Measurements from ENCODE around the gene CAB39.

CAB39 gene

DNA sequence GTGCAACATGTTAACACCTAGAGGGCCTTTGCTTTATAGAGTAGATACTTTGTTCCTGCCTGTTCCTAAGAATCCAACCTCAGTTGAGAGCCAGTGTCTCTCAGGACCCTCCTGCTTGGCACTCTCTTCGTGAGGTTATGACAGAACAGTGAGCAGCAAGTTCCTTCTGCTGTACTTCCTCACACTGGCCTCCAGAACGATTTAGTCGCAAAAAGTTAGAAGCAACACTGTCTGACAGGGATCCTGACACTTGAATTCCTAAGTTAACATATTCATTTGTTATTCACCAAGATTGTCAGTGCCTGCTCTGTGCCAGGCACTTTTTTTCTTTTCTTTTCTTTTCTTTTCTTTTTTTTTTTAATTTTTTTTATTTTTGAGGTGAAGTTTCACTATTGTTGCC lies 95.1 kb downstream of the CAB39 start:
- DNase-seq, result no peak
- TF ChIP-seq POLR2A (IDR thresholded peaks at IDR 0.05; ENCODE audit: low read length), result no peak
- TF ChIP-seq GATA1 (IDR thresholded peaks at IDR 0.05; ENCODE audit: low read depth, low read length), result no peak

DNA sequence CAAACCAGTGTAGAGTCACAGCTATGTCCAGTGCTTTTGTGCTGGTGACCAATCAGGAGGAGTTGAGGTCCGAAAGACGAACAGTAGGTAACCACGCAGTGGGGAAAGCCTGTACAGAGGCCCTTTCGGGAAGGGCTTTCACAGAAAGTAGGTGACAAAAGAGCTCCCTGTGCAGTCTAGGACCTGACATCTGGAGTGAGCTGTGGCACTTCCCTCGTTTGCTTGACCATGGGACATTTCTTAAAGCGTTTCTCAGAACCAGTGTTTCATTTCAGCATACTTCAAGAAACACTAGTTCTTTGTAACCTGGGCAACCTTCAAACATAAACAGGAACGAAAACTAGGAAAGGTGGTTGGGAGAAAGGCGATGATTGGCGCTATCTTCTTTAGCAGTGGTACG lies 96.4 kb downstream of the CAB39 start:
- TF ChIP-seq GATA1 (IDR thresholded peaks at IDR 0.05; ENCODE audit: low read depth, low read length) (no peak), POLR2A (IDR thresholded peaks at IDR 0.05; ENCODE audit: low read length) (no peak)
- no peak for DNase-seq

DNA sequence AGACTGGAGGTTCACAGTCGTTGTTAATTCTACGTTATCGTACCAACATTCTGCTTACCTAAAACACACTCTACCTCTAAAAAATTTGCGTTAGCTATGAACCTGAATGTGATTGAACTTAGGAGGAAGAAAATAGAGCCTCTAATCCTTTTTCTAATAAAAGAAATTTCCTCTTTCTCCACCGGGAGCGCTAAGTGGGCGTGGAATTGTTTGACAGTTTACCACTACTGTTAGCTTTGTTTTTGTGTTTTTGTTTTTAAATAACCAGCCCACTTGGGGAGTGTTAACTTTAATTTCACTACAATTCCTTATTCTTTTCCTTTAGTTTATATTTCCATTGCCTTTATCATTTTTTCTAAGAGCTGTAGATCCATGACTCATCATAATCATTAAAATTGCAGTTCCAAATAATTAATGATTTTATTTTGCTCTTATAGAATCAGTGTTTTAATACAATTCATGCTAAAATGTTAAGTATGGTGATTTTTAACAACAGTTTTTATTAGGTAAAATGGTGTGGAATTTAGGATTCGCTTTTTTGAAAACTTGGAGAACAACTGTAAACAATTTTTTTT lies 97.1 kb downstream of the CAB39 start:
- TF ChIP-seq GATA1 (IDR thresholded peaks at IDR 0.05; ENCODE audit: low read depth, low read length) (no peak), POLR2A (IDR thresholded peaks at IDR 0.05; ENCODE audit: low read length) (no peak)
- DNase-seq, result no peak

DNA sequence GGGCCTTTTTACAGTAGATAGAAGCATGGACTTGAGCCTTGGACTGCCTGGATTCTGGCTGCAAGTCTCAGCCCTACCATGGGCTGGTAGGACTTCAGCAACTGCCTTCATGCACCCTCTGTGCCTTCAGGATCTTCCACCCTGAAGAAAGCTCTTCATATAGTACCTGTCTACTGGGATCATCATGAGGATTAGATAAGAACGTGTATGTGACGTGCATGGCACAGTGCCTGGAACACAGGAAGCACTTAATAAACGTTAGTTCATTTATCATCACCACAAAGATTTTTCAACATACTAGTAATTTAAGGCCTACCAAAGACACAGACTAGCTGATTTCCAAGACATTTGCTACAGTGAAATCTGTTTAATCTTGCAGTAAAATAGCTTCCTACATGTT lies 98.9 kb downstream of the CAB39 start:
- no peak for TF ChIP-seq POLR2A (IDR thresholded peaks at IDR 0.05; ENCODE audit: low read length)
- TF ChIP-seq GATA1 (IDR thresholded peaks at IDR 0.05; ENCODE audit: low read depth, low read length), result no peak
- no peak for DNase-seq

DNA sequence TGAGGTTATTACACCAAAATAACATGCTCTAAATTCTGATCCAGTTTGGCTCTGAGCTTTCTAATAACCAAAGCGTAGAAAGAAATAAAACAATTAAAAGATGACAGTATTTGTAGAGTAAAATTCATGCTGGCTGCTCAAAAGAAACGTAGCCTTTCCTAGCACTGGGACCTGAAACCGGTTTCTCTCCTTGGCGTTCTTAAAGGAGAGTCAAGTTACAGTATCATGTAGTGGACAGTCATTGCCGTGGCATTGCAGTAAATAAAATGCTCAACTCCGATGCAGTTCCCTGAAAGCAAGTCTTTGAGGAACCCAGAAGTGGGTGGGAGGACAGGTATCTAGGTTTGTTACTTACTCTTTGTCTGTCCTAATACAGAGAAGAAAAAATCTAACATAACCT lies 99.4 kb downstream of the CAB39 start:
- DNase-seq, result no peak
- no peak for TF ChIP-seq POLR2A (IDR thresholded peaks at IDR 0.05; ENCODE audit: low read length)
- no peak for TF ChIP-seq GATA1 (IDR thresholded peaks at IDR 0.05; ENCODE audit: low read depth, low read length)

DNA sequence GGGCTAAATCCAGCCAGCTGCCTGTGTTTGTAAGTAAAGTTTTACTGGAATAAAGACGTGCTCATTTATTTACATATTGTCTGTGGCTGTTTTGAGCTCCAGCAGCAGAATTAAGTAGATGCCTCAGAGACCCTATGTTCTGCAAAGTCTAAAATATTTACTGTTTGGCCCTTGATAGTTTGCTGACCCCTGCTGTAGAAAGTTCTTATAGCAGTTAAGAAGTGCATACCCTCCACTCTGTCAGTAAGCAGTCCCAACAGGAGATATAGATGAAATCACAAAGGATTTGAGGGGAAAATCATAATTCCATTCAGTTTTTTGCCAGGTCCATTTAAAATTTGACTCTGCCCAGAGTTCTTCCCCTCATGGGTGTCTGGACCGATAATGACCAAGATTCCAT lies 102.0 kb downstream of the CAB39 start:
- no peak for TF ChIP-seq GATA1 (IDR thresholded peaks at IDR 0.05; ENCODE audit: low read depth, low read length)
- TF ChIP-seq POLR2A (IDR thresholded peaks at IDR 0.05; ENCODE audit: low read length), result no peak
- peak; percentile 14 to 34 for DNase-seq

DNA sequence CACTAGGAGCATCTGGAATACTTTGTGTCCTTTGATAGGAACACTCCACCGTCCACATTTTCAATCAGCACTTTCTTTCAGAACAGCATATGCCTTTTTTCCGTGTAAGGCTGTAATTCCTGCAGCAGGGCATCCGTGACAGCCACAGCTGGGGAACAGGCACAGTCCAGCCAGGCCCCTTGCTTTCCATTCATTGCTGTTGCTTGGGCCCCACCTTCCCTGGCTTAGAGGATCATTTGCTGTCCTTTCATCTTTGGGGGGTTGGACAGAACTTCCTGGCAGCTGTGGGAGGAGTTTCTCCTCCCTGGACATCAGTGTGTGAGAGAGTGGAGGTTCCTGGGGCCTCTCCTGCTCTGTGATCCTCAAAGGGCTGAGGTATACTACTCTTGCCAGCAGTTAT lies 102.4 kb downstream of the CAB39 start:
- TF ChIP-seq GATA1 (IDR thresholded peaks at IDR 0.05; ENCODE audit: low read depth, low read length), result no peak
- no peak for TF ChIP-seq POLR2A (IDR thresholded peaks at IDR 0.05; ENCODE audit: low read length)
- no peak for DNase-seq

DNA sequence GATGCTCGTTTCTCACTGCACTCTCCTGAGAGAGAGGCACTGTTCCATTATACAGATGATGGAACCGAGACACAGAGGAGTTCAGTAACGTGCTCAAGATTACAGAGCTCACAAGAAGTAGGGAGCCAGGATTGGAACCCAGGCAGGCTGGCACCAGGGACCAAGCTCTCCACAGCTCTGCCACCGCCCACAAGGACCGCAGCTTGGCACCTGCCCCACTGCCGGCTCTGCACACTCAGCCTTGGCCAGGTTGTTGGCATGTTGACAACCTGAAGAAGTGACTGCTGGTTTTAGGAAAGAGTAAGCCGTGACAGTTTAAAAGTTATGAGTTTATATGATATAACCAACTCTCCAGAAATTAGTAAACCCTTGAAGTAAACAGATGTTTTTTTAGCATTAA lies 104.1 kb downstream of the CAB39 start:
- DNase-seq, result no peak
- TF ChIP-seq POLR2A (IDR thresholded peaks at IDR 0.05; ENCODE audit: low read length) (no peak), GATA1 (IDR thresholded peaks at IDR 0.05; ENCODE audit: low read depth, low read length) (no peak)

DNA sequence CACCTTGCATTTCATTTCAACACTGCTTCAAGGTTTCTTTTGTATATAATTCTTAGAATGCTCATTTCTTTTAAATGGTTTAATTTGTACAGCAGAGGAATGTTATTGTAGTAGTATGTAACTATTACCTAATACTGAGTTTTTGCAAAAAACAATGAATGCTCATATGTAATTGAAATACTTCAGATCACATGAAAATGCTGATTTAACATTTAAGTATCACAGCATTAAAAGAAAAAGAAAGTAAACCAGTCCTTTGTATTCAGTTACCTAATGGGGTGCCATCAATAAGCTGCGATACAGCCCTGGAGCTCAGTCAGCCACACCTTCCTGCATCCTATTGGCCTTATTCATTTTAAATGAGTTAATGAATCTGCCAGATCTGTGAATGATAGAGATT lies 106.8 kb downstream of the CAB39 start:
- no peak for DNase-seq
- TF ChIP-seq POLR2A (IDR thresholded peaks at IDR 0.05; ENCODE audit: low read length), result no peak
- no peak for TF ChIP-seq GATA1 (IDR thresholded peaks at IDR 0.05; ENCODE audit: low read depth, low read length)

DNA sequence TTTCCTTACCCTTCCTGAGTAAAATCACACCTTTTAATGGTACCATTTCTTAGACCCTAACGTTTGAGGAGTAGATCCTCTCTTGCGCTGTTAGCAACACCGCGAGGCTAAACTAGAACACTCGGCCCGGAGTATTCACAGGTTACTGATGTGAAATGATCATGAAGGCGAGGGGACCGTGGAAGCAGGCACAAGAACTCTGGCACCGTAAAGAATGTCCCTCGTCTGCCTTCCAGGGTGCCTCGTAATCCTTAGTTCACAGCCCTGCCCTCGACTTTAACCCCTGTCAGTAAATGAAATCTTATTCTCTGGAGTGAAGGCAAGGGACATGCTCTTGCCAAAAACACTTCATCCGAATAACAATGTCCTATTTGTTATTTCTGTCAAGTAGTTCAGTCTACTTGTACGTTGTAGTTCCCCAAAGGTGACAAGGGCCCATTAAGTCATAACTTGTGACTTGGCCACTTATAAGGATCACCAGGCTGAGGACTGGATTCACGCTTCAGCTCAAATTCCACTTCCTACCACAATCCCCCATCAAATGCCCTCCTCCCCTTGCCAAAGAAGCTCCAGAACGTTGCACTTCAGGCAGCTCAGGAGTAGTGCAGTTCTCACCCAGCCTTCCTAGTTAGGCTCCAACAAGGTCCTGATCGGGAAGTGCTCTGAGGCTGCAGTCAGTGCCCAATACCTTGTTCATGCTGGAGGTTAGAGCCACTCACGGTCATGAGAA lies 108.8 kb downstream of the CAB39 start:
- no peak for DNase-seq
- TF ChIP-seq GATA1 (IDR thresholded peaks at IDR 0.05; ENCODE audit: low read depth, low read length), result no peak
- no peak for TF ChIP-seq POLR2A (IDR thresholded peaks at IDR 0.05; ENCODE audit: low read length)

DNA sequence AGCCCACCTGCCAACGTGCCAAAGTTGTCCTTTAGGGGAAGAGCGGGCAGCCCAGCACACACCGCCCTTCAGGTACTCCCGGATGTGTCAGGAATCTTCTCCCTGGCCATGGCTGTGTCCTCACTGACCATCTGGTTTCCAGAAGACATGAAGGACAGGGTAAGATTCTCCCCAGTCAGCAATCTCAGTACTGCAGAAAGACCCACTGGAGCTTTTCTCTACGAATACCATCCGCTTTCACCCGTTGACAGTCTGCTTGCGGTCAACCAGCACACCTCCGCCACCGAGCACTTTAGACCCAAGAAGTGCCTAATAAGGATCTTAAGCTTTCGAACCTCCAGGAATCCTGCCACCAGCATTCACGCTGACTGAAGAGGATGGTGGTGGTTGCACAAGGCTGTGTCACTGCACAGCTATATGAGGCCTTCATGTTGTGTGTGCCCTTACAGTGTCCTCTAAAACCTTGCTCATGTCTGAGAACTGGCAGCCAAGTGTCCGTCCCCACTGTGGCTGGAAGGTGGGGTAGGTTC lies 109.4 kb downstream of the CAB39 start:
- DNase-seq, result no peak
- TF ChIP-seq GATA1 (IDR thresholded peaks at IDR 0.05; ENCODE audit: low read depth, low read length) (no peak), POLR2A (IDR thresholded peaks at IDR 0.05; ENCODE audit: low read length) (no peak)

DNA sequence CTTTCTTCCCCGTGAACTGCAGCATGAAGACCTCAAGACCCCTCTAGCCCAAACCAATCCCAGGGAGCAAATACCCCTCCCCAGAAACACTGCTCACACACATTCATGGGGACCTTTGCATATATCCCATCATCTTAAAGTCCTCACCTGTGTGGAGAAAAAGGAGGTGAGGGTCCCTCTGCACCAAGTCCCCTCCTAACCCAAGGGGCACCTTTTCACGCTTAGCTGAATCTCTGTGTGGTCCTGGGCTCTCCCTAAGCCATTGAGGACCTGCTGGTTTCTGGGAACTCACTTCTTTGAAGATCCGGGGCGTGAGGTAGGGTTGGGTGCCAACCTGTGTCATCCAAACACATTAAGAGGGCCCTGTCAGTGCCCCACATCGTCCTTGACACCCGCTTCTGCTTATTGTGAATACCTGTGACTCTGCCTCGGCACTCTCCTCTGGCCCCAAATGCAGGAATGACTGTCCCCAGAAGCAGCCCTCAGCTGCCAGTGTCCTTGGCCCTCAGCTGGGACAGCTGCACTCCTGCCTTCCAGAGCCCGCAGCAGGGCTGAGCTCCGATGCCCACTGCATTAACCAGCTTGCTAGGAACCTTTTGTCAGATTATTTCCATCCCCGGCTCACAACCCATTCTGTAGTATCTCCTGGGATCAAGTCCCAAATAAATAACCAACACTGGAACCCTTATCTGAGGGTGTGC lies 110.8 kb downstream of the CAB39 start:
- TF ChIP-seq GATA1 (IDR thresholded peaks at IDR 0.05; ENCODE audit: low read depth, low read length) (no peak), POLR2A (IDR thresholded peaks at IDR 0.05; ENCODE audit: low read length) (no peak)

DNA sequence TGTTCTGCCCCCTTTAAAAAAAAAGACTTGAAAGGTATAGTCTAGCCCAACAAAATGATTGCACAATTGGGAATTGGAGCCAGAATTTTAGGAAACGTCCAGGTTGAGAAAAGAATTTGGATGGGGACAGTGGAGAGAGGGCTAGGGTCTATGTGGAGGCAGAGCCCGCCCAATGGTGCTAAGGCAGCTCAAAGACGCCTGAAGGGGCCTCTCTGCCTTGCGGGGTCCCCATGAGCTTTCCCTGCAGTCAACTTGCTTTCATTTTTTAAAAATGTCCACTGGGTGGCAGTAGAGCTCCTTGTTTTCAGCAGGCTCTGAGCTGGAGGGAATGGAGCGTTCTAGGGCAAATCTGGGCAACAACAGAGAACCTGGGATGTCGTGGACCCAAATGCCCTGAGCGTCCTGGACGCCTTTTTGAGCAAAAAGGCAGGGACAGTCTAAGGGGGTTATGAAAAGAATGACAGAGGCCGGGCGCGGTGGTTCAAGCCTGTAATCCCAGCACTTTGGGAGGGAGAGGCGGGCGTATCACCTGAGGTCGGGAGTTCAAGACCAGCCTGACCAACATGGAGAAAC lies 111.8 kb downstream of the CAB39 start:
- no peak for TF ChIP-seq GATA1 (IDR thresholded peaks at IDR 0.05; ENCODE audit: low read depth, low read length)
- no peak for TF ChIP-seq POLR2A (IDR thresholded peaks at IDR 0.05; ENCODE audit: low read length)
- peak; percentile 76 to 85 for DNase-seq

More for the DNA sequence above, 110.8 kb downstream of the CAB39 start:
- no peak for DNase-seq

DNA sequence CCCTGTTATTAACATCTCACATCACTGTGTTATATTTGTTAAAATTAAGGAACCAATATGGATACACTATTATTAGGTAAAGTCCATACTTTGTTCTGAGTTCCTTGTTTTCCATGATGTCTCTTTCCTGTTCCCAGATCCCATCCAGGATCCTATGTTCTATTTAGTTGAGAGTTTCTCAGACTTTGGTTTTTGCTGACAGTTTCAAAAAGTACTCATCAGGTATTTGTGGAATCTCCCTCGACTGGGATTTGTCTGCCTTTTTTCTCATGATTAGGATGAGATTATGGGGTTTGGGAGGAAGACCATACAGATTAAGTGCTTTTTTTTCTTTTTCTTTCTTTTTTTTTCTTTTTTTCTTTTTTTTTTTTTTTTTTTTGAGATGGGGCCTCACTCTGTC lies 112.7 kb downstream of the CAB39 start:
- DNase-seq, result no peak

More for the DNA sequence above, 112.7 kb downstream of the CAB39 start:
- TF ChIP-seq POLR2A (IDR thresholded peaks at IDR 0.05; ENCODE audit: low read length) (no peak), GATA1 (IDR thresholded peaks at IDR 0.05; ENCODE audit: low read depth, low read length) (no peak)
